HCT116 (cell line): Measurements from ENCODE around the gene RAD17.

Experiments used
- CEBPB ChIP-seq: IDR thresholded peaks from 2 replicates; pipeline ENCODE4 v1.6.1; 2012; ENCODE audit warnings: low read depth
- POLR2A ChIP-seq: IDR thresholded peaks from 2 replicates; pipeline ENCODE4 v1.7.0; 2011; ENCODE audit warnings: borderline replicate concordance; ENCODE audit not compliant: insufficient read depth, insufficient read length; ENCODE audit errors: extremely low read depth
- YY1 ChIP-seq: IDR thresholded peaks from 2 replicates; pipeline ENCODE4 v1.6.1; 2011; ENCODE audit warnings: low read length, low read depth, moderate library complexity, mild to moderate bottlenecking; ENCODE audit not compliant: insufficient replicate concordance; ENCODE audit errors: extremely low read depth
- ZNF274 ChIP-seq: fragments of 200-500 bp; sonication (Bioruptor generic); IDR thresholded peaks from 2 replicates; pipeline ENCODE4 v1.6.1; 2014; ENCODE audit warnings: mild to moderate bottlenecking, low read depth, low read length, inconsistent platforms
- TF ChIP-seq, protein P1 (sequence below): IDR thresholded peaks from 2 replicates; pipeline ENCODE4 v1.6.1; 2011; ENCODE audit warnings: mild to moderate bottlenecking, low read length, moderate library complexity; ENCODE audit not compliant: insufficient replicate concordance; ENCODE audit errors: extremely low read depth
- TF ChIP-seq, protein P2 (sequence below), 3 experiments: fragments of 200-600 bp in 1 of 3; sonication (generic) in 1 of 3; IDR thresholded peaks in 2 of 3; conservative IDR thresholded peaks in 1 of 3; 2 replicates each; pipeline ENCODE4 v1.5.1; 2012 to 2017; ENCODE audit warnings: low read depth in 2 of 3, low read length in 2 of 3, antibody characterized with exemption in 1 of 3, borderline replicate concordance in 1 of 3, control low read depth in 1 of 3, mild to moderate bottlenecking in 1 of 3, mixed read lengths in 1 of 3, mixed run types in 1 of 3, moderate library complexity in 1 of 3; ENCODE audit not compliant: insufficient read depth in 1 of 3

DNA sequence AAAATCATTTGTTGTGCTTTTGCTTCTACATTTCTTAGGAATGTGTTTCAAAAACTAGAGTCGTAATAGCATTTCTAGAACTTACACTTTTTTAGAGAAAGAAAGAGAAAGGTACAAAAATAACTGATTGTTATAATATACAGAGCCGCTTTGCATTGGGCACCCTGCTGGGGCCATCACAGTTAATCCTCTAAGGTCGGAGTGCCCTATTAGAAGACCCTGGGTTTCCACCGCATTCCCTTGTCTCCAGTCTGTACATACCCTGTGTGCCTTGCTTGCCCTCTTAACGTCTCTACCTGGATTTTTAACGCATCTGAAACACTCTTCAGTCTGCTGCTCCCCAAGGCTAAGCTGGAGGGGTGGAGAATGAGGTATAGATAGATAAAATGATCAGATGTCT is 46.6 kb downstream of the RAD17 start:
- TF ChIP-seq CEBPB: no peak
- TF ChIP-seq POLR2A: no peak
- TF ChIP-seq YY1: no peak
- no peak for TF ChIP-seq ZNF274
- TF ChIP-seq, protein P1, sequence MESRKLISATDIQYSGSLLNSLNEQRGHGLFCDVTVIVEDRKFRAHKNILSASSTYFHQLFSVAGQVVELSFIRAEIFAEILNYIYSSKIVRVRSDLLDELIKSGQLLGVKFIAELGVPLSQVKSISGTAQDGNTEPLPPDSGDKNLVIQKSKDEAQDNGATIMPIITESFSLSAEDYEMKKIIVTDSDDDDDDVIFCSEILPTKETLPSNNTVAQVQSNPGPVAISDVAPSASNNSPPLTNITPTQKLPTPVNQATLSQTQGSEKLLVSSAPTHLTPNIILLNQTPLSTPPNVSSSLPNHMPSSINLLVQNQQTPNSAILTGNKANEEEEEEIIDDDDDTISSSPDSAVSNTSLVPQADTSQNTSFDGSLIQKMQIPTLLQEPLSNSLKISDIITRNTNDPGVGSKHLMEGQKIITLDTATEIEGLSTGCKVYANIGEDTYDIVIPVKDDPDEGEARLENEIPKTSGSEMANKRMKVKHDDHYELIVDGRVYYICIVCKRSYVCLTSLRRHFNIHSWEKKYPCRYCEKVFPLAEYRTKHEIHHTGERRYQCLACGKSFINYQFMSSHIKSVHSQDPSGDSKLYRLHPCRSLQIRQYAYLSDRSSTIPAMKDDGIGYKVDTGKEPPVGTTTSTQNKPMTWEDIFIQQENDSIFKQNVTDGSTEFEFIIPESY: no peak
- TF ChIP-seq, protein P2, sequence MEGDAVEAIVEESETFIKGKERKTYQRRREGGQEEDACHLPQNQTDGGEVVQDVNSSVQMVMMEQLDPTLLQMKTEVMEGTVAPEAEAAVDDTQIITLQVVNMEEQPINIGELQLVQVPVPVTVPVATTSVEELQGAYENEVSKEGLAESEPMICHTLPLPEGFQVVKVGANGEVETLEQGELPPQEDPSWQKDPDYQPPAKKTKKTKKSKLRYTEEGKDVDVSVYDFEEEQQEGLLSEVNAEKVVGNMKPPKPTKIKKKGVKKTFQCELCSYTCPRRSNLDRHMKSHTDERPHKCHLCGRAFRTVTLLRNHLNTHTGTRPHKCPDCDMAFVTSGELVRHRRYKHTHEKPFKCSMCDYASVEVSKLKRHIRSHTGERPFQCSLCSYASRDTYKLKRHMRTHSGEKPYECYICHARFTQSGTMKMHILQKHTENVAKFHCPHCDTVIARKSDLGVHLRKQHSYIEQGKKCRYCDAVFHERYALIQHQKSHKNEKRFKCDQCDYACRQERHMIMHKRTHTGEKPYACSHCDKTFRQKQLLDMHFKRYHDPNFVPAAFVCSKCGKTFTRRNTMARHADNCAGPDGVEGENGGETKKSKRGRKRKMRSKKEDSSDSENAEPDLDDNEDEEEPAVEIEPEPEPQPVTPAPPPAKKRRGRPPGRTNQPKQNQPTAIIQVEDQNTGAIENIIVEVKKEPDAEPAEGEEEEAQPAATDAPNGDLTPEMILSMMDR (IDR thresholded peaks at IDR 0.05 in 2 of 3, conservative IDR thresholded peaks at IDR 0.05 in 1 of 3; ENCODE audit: borderline replicate concordance in 1 of 3, insufficient read depth in 1 of 3, low read depth in 2 of 3, low read length in 2 of 3): no peak
